Activated T-helper 1 cell treated with Interleukin-2 at 50 U/mL for 16 hours (primary cell): ENCODE results near the gene RPTOR.
"Not testable (repeated sequence)": the region's sequence is repeated elsewhere in the genome, so short reads cannot be mapped to it uniquely, and the experiment has no call there.

Experiments
- DNase-seq: peaks from one replicate; pipeline ENCODE4 v3.0.0-alpha.2; 2020; ENCODE audit warnings: low read depth

The RPTOR gene

GRCh38 chr17:80694992-80695912 is 150.6 kb downstream of the RPTOR start:
- DNase-seq = no peak

DNA sequence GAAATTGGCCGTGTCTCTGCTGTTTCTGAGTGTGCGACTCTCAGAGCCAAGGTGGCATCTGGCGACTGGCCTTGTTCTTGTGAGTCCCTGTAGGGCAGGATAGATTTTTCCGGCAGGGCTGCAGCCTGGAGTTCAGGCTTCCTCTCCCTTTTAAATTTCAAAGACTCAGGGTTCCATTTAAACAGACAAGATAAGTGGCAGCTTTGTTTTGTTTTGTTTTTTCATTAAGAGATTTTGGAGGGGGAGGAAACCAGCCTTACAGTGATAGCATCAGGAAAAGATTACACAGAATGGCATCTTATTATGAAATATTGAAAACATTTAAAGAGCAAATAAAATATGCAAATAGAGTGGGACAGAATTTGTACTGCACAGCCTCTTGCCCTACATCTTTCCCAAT is 151.3 kb downstream of the RPTOR start:
- DNase-seq = no peak

DNA sequence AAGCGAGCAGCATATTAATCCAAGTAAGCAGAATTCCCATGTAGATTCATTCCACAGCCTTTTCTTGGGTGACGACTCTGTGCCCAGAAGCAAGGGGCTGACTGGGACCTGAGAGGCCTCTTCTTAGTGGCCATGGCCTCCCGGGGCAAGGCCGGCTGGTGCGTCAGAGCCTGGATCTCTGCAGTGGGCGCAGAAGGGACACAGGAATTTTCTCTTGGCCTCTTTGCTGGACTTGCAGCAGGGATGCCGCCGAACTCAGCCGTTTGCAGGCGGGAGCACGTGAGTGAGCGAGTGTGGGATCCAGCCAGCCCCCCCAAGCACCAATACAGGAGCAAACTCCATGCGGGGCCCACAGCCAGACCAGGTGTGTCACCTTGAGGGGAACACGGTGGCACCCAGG is 151.8 kb downstream of the RPTOR start:
- DNase-seq = no peak

GRCh38 chr17:80696964-80697363 is 152.3 kb downstream of the RPTOR start:
- DNase-seq = no peak

GRCh38 chr17:80698297-80698696 is 153.7 kb downstream of the RPTOR start:
- no peak for DNase-seq

- not testable (repeated sequence) for DNase-seq
Measured at GRCh38 chr17:80699205-80699604, 154.6 kb downstream of the RPTOR start.

DNA sequence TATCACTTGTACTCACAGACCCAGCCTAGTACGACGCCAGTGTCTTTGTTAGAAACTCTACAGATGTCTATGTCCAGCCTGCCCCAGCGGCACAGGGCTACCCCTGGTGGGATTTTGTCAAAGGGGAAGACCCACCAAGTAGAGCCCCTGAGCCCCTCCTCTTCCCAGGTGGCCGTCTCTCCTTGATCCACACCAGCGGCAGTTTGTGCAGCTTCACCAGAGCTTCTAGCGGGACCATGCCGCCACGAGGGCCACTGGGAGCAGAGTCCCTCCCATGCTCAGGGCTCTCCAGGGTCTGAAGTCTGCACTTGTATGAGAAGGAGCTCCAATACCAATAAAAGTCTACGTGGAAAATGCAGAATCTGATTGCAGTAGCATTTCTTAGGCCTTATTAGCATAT is 157.1 kb downstream of the RPTOR start:
- DNase-seq = no peak

DNA sequence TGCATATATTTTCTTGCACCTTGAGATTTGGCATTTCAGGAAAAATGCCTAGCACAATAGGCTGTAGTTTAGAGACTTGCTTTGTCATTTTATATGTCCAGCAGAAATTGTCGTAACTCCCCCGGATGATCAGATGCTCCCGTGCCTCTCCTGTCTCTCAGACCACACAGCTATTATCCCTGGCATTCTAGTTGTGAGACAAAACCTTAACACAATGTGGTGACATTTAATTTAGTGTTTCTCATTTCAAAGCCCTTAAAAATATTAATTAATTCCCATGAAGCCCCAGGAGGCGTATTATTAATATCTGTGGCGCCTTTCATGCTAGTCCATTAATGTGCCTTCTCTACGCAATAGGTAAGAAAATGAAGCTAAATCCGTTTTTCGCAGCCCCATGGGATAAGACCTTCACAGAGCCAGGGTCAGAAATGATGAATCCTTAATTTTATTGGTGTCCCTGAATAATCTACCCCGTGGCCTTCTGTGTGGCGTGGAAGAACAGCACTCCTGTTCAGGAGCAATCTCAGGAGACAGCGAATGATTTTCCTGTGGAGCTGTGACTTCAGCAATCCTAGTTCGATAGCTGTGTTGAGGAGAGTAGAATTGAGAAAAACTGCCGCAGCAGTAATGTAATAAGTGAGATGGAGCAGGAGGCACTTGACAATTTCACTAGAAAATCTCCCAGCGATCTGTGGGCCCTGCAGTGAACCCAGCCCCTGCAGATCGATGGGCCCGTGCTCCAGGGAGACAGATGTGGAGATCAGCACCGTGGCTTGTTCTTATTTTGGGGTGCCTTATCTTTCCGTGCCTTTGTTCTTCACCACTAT is 157.9 kb downstream of the RPTOR start:
- no peak for DNase-seq

- no peak for DNase-seq
Measured at GRCh38 chr17:80703142-80703478, 158.5 kb downstream of the RPTOR start.

DNA sequence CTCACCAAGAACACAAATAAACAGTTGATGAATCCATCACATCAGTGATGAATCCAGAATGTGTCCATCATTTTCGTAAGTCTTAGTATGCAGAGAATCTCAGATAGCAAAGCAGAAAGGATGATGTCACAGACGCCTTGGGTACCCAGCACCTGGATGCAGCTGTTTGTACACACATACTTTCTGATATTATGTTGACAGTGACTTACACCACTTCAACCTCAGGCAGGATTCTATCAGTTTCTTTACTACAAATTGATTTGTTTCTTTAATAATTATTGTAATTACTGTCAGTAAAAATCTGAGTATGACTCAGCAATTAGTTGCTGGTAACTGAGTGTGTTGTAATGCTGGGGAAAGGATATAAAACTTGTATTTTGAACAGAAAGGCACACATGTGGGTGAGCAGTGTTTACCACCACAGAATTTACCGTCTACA is 159.8 kb downstream of the RPTOR start:
- no peak for DNase-seq

GRCh38 chr17:80704894-80705293 is 160.3 kb downstream of the RPTOR start:
- DNase-seq = no peak

- DNase-seq = no peak
Measured at GRCh38 chr17:80705988-80706387, 161.3 kb downstream of the RPTOR start.

DNA sequence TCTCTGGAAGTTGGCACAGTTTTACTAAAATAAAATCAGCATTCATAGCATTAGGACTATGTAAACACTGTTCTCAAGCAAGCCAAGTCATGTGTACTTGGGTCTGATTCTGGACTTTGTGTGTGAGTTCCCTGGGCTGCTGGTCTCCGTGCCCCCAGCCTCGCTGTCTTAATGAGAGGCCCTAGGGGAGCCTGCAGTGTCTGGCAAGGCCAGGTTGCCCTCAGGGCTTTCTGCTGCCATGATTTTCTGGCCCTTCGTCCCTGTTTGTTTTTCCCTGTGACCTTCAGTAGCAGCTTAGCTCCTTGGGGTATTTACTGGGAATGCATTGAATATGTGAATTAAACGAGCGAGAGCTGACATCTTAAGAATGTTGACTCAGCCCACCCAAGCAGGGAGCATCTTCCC is 161.8 kb downstream of the RPTOR start:
- DNase-seq = no peak

DNA sequence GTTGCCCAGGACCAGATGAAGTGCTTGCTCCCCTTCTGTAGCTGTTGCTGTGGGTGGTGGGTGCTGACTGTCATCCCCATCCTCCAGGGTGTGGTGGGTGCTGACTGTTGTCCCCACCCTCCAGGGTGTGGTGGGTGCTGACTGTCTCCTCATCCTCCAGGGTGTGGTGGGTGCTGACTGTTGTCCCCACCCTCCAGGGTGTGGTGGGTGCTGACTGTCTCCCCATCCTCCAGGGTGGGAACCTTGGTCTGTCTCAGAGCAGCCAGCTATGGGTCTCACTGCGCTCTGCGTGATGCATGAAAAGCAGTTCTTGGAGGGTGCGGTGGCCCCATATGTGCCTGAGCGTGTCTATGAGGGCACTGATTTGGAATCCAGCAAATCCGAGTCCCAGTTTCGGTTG is 163.8 kb downstream of the RPTOR start:
- no peak for DNase-seq

DNA sequence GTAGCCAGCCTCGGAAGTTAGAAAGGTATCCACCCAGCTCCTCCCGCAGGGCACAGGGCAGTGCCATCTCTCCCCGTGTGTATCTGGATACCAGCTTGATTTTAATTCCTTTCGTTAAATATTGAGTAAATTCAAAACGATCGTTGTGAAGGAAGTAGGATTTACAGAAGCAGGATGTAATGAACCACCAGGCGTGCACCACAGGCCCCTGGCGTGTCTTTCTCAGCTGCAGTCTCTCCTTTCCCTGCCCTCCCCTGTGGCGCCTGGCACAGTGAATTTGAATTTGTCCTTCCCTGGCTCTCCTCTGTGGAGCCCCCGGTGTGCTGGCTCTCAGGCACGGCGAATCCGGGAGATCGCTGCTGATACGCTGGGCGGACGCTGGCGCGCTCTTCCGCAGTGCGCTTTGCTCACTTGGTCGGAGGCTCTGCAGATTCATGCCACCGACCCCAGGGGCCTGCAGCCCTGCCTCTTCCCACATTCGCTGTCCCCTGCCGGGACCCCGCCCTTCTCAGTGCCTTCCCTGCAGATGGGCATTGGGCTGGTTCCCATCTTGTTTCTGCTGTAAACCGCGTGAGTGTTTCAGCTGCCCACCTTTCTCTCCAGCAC is 164.6 kb downstream of the RPTOR start:
- DNase-seq = no peak

DNA sequence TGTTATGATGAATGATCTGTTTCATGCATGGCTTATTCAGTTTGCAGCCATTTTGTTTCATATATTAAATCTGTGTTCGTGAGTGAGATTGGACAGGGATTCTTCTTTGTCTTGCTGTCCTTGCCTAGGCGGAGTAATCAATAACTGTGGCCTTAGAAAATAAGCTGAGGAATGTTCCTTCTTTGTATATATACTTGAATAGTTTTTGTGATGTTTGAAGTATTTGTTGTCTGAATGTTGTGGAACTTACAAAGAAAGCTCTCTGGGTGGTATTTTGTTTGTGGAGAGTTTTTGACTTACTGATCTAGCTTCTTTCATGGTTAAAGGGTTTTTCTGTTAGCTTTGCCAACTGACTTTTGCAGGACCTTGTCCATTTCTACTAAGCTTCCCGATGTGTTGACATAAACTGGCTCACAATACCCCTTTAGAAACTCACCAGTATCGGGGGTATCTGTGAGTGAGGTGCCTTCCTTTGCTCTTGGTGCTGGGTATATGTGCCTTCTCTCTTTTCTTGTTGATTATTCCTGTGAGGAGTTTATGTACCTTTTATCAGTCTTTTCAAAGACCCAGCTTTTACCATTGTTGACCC is 166.2 kb downstream of the RPTOR start:
- no peak for DNase-seq

GRCh38 chr17:80712089-80712488 is 167.5 kb downstream of the RPTOR start:
- no peak for DNase-seq

DNA sequence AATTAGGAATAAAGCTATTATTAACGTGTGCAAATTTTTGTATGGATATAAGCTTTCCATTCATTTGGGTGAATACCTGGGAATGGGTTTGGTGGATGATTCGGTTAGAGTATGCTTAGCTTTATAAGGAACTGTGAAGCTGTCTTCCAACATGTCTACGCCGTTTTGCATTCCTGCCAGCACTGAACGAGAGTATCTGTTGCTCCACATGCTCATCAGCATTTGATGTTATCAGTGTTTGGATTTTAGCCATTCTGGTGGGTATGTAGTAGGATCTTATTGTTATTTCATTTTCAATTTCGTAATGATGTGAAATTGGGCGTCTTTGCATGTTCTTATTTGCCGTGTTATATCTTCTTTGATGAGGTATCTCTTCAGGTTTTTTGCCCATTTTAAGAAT is 168.0 kb downstream of the RPTOR start:
- no peak for DNase-seq

- no peak for DNase-seq
Measured at GRCh38 chr17:80716986-80717719, 172.5 kb downstream of the RPTOR start.

DNA sequence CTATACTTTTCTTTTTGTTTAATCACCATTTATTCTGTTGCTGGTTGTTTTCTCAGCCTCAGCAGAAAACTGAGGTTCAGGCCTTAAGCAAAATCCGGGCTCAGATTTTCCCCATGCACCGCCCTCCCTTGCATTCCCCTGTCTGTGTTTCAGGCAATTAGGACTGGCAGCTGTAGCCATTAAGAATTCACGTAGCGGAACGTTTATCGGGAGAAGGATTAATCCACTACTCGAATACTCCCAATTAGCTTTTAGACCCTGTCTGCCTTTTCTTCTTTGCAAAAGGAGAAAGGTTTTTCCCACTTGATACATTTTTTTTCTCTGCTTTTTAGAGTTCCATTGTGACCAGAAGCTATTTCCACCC is 173.1 kb downstream of the RPTOR start:
- DNase-seq = no peak

DNA sequence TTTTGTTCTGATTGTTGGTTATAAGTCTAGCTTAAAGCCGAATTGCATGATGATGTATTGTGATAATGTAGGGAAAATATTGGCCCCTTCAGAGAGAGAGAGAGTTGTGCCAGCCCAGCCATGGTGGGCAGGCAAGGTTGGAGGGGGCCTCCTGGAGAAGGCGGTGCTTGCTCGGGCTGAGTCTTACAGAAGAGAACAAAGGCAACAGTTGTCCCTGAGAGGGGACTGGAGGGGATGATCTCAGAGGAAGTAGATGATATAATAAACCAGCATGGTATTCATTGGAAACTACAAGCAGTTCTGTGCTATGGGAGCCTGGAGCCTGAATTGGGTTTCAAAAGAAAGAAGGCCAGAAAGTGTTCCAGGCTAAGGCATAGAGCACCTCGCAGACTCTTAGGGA is 173.8 kb downstream of the RPTOR start:
- no peak for DNase-seq

DNA sequence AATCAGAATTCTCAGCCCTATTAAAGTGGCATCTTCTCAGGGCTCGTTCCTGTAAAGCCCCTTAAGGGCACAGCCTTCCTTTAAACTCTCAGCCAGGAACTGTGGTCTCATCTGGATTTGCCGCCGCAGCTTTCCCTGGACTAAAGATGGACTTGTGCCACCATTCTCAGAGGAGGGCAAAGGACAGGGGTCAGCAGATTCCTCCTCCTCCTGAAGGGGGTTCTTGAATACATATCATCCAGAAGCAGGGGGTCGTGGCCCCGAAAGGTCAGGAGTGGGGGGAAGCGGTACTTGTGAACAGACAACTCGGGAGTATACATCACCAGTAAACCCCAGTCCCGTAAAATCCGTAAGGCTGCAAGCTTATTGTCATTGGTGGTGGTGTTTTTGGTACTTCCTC is 174.8 kb downstream of the RPTOR start:
- DNase-seq = no peak
